GM06990 (cell line): ENCODE results near the gene C14orf119.

ENCODE experiments used
- DNase-seq: peaks from one replicate; pipeline ENCODE4 v3.0.0-alpha.2; 2011; ENCODE audit not compliant: insufficient read length; ENCODE audit errors: extremely low read depth
- H3K27me3 ChIP-seq: replicated peaks from 2 replicates; pipeline ENCODE4 v1.6.0; 2011; ENCODE audit warnings: low read length; ENCODE audit not compliant: control insufficient read depth, insufficient read depth
- H3K36me3 ChIP-seq: 2 replicates; pipeline ENCODE4 v1.5.1; 2011; ENCODE audit warnings: low read length; ENCODE audit not compliant: control insufficient read depth, insufficient read depth
- H3K4me3 ChIP-seq: replicated peaks from 2 replicates; pipeline ENCODE4 v1.5.1; 2011; ENCODE audit warnings: low read depth, mild to moderate bottlenecking, control low read depth, low read length
- CTCF ChIP-seq: IDR thresholded peaks from 2 replicates; pipeline ENCODE4 v1.5.1; 2011; ENCODE audit warnings: low read length, control low read depth, mild to moderate bottlenecking, inconsistent platforms; ENCODE audit not compliant: insufficient read depth, poor library complexity, severe bottlenecking

C14orf119 gene

GRCh38 chr14:23071921-23072539 lies 23.3 kb upstream of the C14orf119 start:
- H3K4me3 ChIP-seq, result no peak overlapping the region
- H3K36me3 ChIP-seq, result peaks cover 26% of the 10 kb centered on the region

GRCh38 chr14:23074906-23075305 lies 20.4 kb upstream of the C14orf119 start:
- no peak for TF ChIP-seq CTCF
- DNase-seq, result no peak
- H3K4me3 ChIP-seq, result no peak overlapping the region
- peaks cover 27% of the 10 kb centered on the region for H3K36me3 ChIP-seq
- H3K27me3 ChIP-seq, result no peaks in the 10 kb centered on the region

More at GRCh38 chr14:23071921-23072539, 23.3 kb upstream of the C14orf119 start:
- no peak for DNase-seq
- H3K27me3 ChIP-seq, result no peaks in the 10 kb centered on the region
- no peak for TF ChIP-seq CTCF

- peak; percentile 59 for TF ChIP-seq CTCF
- Histone ChIP-seq H3K36me3 (peaks cover 36% of the 10 kb centered on the region), H3K4me3 (no peak overlapping the region), H3K27me3 (no peaks in the 10 kb centered on the region)
- no peak for DNase-seq
Measured at GRCh38 chr14:23076785-23077408, 18.4 kb upstream of the C14orf119 start.

- no peak for DNase-seq
- no peak overlapping the region for H3K4me3 ChIP-seq
- no peaks in the 10 kb centered on the region for H3K27me3 ChIP-seq
- no peak for TF ChIP-seq CTCF
- peaks cover 37% of the 10 kb centered on the region for H3K36me3 ChIP-seq
Measured at GRCh38 chr14:23077962-23078361, 17.3 kb upstream of the C14orf119 start.

- no peak for DNase-seq
- no peaks in the 10 kb centered on the region for H3K27me3 ChIP-seq
- no peak for TF ChIP-seq CTCF
- H3K4me3 ChIP-seq, result no peak overlapping the region
- peaks cover 36% of the 10 kb centered on the region for H3K36me3 ChIP-seq
Measured at GRCh38 chr14:23078692-23079116, 16.6 kb upstream of the C14orf119 start.
